ELR (cell line): ENCODE results near the gene CHFR.
A peak's percentile ranks its signal among the peaks of the same experiment; 100 is the strongest.
"Not testable (repeated sequence)": the region's sequence is repeated elsewhere in the genome, so short reads cannot be mapped to it uniquely, and the experiment has no call there.

Experiments
- DNase-seq: peaks from one replicate; pipeline ENCODE4 v3.0.0-alpha.2; 2015; ENCODE audit warnings: low read depth

CHFR gene

DNA sequence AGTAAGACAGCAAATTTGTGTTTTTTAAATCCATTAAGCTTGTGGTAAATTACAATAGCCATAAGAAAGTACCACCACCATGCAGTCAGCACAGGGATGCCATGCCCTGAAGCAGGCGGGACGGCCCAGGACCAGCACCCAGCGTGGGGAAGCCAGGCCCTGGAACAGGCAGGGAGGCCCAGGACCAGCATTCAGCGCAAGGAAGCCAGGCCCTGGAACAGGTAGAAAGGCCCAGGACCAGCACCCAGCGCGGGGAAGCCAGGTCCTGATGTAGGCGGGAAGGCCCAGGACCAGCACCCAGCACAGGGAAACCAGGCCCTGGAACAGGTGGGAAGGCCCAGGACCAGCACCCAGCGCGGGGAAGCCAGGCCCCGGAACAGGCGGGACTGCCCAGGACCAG is 13.2 kb downstream of the CHFR start:
- no peak for DNase-seq

DNA sequence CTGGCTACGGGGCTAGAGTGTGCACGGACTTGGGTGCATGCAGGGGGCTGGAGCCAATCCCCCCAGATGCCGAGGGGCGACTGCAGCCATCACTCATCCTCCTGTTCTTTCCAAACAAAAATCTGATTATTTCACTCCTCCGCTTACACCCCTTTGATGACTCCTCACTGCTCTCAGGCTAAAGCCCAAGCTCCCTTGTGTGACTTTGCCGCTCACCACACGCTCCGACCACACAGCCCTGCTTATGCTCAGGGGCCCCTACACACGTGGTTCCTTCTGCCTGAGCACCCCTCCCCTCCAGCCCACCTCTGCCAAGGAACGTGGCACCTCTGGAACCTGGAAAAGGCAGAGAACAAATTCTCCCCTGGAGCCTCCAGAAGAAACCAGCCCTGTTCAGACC is 13.7 kb downstream of the CHFR start:
- no peak for DNase-seq

DNA sequence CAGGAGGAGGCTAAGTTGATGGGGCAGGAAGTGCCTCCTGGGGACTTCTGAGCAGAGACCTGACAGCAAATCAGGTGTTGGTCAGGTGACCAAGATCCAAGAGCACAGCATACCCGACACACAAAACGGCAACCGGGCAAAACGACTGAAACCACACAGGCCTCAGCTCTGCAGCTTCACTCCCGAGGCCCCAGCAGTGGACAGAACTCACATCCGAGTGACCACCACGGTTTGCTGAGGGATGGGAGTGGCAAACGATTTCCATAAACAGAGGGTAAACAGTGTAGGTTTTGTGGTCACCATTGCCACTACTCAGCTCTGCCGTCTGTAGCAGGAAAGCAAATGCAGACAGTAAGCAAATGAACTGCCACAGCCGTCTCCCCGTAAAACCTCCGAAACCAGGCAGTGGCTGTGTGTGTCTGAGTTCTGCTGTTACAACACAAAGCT is 14.4 kb downstream of the CHFR start:
- DNase-seq, result no peak

GRCh38 chr12:132872073-132872855 is 15.1 kb downstream of the CHFR start:
- DNase-seq, result no peak

- no peak for DNase-seq
Observed at GRCh38 chr12:132869551-132869950, 17.9 kb downstream of the CHFR start.

GRCh38 chr12:132866251-132866828 is 21.1 kb downstream of the CHFR start:
- peak; percentile 57 for DNase-seq

- DNase-seq, result no peak
Observed at GRCh38 chr12:132861558-132861957, 25.8 kb downstream of the CHFR start.

GRCh38 chr12:132858718-132859266 is 28.6 kb downstream of the CHFR start:
- DNase-seq, result no peak

GRCh38 chr12:132857019-132857418 is 30.4 kb downstream of the CHFR start:
- DNase-seq, result not testable (repeated sequence)

DNA sequence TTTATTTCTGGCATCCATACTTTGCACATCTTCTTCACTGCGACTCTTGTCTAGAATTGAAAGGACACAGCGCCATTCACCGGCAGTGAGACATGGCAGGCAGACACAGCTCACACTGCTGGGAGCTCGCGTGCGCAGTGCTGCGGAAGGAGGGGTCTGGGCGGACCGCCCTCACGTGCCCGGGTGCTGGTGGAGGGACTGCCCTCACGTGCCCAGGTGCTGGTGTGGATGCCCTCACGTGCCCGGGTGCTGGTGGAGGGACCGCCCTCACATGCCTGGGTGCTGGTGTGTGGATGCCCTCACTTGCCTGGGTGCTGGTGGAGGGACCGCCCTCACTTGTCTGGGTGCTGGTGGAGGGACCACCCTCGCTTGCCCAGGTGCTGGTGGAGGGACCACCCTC is 30.8 kb downstream of the CHFR start:
- DNase-seq, result no peak

GRCh38 chr12:132855211-132855610 is 32.2 kb downstream of the CHFR start:
- DNase-seq, result not testable (repeated sequence)

GRCh38 chr12:132853285-132854092 is 33.9 kb downstream of the CHFR start:
- no peak for DNase-seq

DNA sequence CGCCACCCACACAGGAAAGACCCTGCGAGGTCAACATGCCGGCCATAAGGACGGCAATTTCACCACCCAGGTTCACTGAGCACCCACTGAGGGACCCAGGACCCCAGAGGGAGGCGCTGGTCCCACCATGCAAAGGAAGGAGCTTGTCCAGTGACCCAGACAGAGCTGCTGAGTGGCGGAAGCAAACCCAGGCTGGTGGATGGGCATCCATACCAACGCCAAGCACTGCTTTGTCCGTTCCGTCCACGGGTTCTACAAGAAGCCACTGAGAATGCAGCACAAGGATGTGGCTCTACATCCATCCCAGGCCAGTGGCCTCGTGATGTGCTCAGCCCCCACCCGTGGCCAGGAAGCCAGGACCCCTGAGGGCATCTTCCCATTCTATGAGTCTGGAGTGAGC is 34.9 kb downstream of the CHFR start:
- DNase-seq, result no peak

DNA sequence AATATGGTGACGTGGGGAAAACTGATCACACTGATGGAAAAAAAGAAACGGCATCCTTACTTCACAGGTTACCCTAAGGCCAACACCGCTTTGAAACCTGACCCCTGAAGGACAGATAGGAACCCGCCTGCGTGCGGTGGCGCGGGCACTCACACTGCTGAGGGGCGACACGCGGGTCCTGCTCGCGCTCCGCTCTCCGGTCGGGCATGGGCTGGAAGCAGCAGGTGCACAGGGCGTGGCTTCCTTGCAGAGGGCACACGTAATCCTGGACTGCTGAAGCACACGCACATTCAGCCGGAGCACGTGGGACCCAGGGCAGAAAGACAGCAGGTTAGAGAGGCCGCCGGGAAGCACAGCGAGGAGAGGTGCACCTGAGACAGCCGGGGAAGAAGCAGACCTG is 35.9 kb downstream of the CHFR start:
- DNase-seq, result no peak

DNA sequence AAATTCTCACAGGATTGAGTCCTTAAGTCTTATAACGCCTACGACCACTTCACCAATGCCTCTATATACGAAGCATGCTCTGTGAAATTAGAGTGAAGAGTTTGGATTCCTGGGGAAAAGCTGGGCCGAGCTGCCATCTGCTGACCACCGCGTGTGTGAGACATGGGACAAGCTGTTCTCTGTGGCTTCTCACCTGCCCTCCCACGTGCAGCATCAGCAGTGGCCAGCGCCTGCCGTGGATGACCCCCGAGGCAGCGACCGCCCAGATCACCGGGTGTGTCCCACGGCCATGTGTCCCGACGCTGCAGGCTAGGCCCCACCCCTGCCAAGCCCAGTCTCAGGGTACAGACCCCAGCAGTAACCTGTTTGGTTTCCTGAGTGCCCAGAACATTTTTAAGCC is 37.1 kb downstream of the CHFR start:
- DNase-seq, result no peak

- no peak for DNase-seq
Observed at GRCh38 chr12:132848521-132848920, 38.9 kb downstream of the CHFR start.

DNA sequence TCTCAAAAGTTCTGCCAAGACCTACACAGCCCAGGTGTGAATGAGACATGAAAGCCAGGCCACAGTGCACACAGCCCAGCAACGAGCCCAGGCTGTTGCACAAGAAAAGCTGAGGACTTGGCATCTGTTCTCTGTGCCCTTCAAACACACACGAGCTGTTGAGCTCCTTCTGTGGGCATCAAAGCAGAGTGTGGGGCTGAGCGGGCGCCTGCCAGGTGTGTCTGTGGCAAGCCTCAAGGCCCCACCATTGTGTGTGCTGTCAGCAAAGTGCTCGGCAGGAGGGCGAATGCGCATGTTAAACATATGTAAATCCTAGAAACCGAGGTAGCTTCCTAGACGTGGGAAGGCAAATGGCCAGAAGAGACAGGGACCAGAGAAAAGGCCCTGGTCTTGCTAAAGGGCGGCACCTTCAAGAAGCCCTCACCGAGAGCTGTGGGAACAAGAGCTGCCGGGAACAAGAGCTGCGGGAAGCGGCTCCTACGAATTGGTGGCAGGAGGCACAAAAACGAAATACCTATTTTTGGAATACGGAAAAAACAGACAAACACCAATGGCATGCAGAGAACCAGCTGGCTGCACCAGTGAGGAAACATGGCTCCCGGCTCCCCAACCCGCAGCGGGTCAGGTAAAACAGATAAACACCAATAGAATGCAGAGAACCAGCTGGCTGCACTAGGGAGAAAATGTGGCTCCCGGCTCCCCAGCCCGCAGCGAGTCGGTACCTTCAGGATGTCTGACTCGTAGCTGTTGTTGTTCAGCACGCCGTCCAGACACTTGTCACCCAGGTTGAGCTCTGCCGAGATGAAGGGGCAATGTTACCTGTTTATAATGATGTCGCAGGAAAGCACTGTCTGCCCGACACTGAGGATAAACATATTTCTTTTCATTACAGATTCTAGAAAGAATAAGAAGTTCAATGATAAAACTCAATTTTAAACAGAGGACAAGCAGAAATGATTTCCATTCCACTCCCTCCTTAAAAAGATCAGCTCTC is 39.7 kb downstream of the CHFR start:
- no peak for DNase-seq

GRCh38 chr12:132844681-132845080 is 42.7 kb downstream of the CHFR start:
- DNase-seq, result not testable (repeated sequence)

- DNase-seq, result no peak
Observed at GRCh38 chr12:132842449-132843045, 44.9 kb downstream of the CHFR start.

DNA sequence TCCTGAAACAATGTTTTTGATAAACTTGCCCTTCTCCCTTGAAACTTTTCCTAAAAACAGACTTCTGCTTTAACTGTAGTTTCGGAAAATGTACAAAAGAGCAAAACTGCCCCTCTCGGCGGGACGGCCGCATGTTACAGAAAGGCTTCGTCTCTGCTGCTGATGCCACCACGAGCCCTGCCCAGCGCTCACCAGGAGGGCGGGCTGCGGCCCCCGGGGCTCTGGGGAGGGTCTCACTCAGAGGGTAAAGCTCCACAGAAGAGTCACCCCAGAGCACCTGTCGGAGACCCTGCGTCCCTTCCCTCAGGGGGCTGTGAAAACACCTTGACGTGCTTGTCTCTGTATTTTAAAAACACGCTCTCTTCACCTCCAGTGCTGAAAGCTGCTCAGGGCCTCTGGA is 46.3 kb downstream of the CHFR start:
- no peak for DNase-seq

DNA sequence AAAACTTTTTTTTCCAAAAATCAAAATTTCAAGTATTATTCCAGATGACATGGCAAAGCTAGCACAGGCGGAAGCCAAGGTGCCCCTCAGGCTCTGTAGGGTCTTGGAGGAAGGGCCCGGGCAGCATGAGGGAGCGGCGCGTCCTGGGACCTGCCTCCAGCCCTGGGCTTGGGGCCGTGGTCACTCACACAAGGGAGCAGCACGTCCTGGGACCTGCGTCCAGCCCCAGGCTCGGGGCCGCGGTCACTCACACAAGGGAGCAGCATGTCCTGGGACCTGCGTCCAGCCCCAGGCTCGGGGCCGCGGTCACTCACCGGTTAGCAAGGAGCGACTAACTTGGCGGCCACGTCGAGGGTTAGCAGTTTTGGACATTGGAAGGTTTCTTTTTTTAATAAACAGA is 46.9 kb downstream of the CHFR start:
- DNase-seq, result no peak
